Naive thymus-derived CD8-positive, alpha-beta T cell (primary cell): ENCODE measurements around the gene PJA1. TPM values are rescaled to one million over a fixed set of nuclear protein-coding genes. Genes with fewer than 3 reads are reported as not detected.

Experiments
- ATAC-seq, 2 donors: fragments of 150-1000 bp; cut with Tn5 transposase in 1 of 2; sonication (Bioruptor Pico), chemical (Tn5 transposase) in 1 of 2; 1 replicate in 1 of 2; 2 replicates in 1 of 2; pipeline ENCODE4 v1.10.0; 2021; ENCODE audit warnings: mild to moderate bottlenecking in 2 of 2, moderate library complexity in 2 of 2
- POLR2A ChIA-PET: fragments of 350-600 bp; sonication (Branson Sonifier 250); formaldehyde crosslinking; loops from one replicate; lab custom pipeline; 2021; ENCODE audit warnings: antibody characterized with exemption; lab: Charles Lee
- DNase-seq, 10 donors: peaks; one replicate each; pipeline versions ENCODE4 v3.0.0 to v3.0.0-alpha.2; 2020 to 2022
- H3K27ac Mint-ChIP-seq, 10 donors: one replicate each; pipeline ENCODE4 v1.8.0; 2020 to 2022; ENCODE audit warnings: mild to moderate bottlenecking in 10 of 10, mixed read lengths in 10 of 10, moderate library complexity in 4 of 10, inconsistent platforms in 1 of 10
- H3K27me3 Mint-ChIP-seq, 5 donors: one replicate each; pipeline ENCODE4 v1.8.0; 2021 to 2022; ENCODE audit warnings: mixed read lengths in 5 of 5
- H3K36me3 Mint-ChIP-seq, 3 donors: one replicate each; pipeline ENCODE4 v1.8.0; 2020 to 2022; ENCODE audit warnings: mixed read lengths in 3 of 3, mild to moderate bottlenecking in 2 of 3, inconsistent platforms in 1 of 3
- H3K4me1 Mint-ChIP-seq, 4 donors: one replicate each; pipeline ENCODE4 v1.8.0; 2021 to 2022; ENCODE audit warnings: mixed read lengths in 4 of 4
- H3K4me3 Mint-ChIP-seq, 10 donors: one replicate each; pipeline ENCODE4 v1.8.0; 2020 to 2022; ENCODE audit warnings: mild to moderate bottlenecking in 10 of 10, mixed read lengths in 10 of 10, moderate library complexity in 6 of 10, inconsistent platforms in 1 of 10
- H3K9me3 Mint-ChIP-seq, 9 donors: one replicate each; pipeline ENCODE4 v1.8.0; 2020 to 2022; ENCODE audit warnings: mixed read lengths in 9 of 9, mild to moderate bottlenecking in 3 of 9, inconsistent platforms in 1 of 9, moderate library complexity in 1 of 9
- polyA plus RNA-seq, 3 donors: library from polyadenylated mRNA; unstranded; fragments of 300-500 nt; fragmentation: Illumina TruSeq; gene quantifications; one replicate each; pipeline ENCODE4 v1.2.3, GENCODE V29; 2021
- total RNA-seq, 8 experiments: library from RNA in 2 of 8; stranded (reverse) in 2 of 8; gene quantifications; one replicate each; pipeline ENCODE4 v1.2.3 and lab custom pipeline; 2021 to 2026

Gene PJA1
- total and polyA plus RNA-seq, 5 experiments from 2014 or later: 29.3 to 62.5 (median 38.5) TPM

DNA sequence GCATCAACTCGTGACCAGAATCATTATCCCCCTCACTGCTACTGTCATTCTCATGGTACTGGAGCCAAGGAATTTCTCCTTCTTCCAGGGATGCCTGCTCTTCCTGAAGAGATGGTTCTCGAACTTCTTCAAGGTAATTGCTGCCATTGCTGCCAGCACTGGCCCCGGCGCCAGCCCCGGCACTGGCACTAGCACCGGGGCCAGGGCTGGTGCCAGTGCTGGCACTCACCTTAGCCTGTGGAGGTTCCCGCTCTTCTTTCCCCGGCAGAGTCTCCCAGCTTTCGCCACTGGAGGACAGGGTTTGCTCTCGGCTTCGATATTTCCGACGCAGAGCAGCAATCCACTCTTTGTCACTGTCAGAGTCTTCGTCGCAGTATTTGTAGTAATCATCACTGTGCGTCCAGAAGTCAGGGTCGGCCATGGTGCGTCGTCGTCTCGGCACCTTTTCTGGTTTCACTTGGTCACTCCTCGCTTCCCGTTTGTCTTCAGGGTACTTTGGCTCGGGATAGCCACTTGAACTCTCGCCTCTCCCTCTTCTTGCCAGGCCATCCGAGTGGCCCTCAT is 3.4 kb downstream of the PJA1 start:
- Mint-ChIP-seq H3K4me3 (peak overlapping the region in 3 of 10 donors; percentile 71 to 86 (median 80)), H3K27me3 (no peaks in the 10 kb centered on the region), H3K4me1 (peaks cover 18 to 47% (median 35%) of the 10 kb centered on the region in 4 donors), H3K36me3 (peaks cover 0 to 21% (median 0%) of the 10 kb centered on the region in 3 donors), H3K9me3 (no peaks in the 10 kb centered on the region), H3K27ac (peak overlapping the region in 9 of 10 donors; percentile 59 to 94 (median 85))
- no peak for ATAC-seq
- POLR2A ChIA-PET: no interaction called here
- DNase-seq: no peak

DNA sequence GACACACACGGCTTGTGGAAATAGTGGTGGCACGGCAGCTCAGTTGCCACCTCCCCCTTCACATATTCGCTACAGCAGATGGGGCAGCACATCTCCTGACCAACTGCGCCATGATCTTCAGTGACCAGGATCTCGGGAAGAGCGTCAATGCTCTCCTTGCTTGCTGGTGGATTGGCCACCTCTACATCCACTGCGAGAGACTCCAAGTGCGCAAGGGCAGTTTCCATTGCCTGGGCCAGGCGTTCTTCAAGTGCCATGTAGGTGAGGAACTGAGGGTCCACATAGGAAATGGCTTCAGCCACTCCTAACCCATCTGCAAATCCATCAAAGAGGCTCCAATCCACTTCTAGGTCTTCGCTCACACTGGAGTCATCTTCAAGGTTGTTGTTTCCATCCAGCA is 3.9 kb downstream of the PJA1 start:
- Mint-ChIP-seq H3K9me3 (no peaks in the 10 kb centered on the region), H3K4me1 (peaks cover 18 to 47% (median 35%) of the 10 kb centered on the region in 4 donors), H3K4me3 (no peak overlapping the region), H3K27me3 (no peaks in the 10 kb centered on the region), H3K27ac (peak overlapping the region in 4 of 10 donors; percentile 9 to 41 (median 30)), H3K36me3 (peaks cover 0 to 21% (median 0%) of the 10 kb centered on the region in 3 donors)
- ATAC-seq (no peak), DNase-seq (no peak)
- POLR2A ChIA-PET: no interaction called here

DNA sequence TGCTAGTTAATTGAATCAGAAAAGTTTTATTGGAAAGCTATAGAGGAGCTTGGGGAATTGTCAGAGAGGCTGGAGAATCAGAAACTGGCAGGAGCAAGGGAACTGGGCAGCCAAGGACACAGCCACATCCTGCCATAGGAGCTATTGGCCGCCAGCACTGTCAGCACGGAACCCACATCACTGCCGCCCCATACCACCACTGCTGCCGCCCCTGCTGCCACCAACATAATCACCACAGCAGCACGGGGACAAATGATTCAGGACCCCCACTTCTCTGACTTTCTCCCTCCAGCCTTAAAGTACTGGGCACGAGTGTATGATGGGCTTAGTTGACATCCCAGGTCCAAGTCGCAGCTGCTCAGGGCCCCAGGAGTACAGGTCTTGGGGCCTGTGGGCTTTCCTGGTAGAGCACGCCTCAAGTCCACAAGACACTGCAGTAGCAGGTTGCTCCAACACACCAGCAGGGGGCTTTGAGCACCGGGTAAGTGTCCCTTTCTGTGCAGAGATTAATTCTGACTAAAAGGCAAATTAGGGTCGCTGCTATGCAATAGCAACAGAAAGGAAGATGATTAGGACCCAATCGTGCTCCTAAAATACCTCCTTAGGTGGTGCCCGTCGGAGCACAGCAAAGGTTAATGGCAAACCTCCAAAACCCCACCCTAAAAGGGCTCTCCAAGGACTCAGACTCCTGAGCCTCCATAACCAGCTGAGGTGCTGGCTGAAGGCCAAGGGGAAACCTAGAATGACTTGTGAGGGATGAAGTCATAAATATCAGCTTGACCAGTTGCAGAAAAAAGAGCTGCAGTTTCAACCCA is 6.9 kb downstream of the PJA1 start:
- POLR2A ChIA-PET: no interaction called here
- peak in 9 of 10 donors; percentile 1 to 66 (median 20) for DNase-seq
- H3K27me3 Mint-ChIP-seq: no peaks in the 10 kb centered on the region
- peaks cover 8 to 38% (median 23%) of the 10 kb centered on the region in 4 donors for H3K4me1 Mint-ChIP-seq
- H3K27ac Mint-ChIP-seq: no peak overlapping the region
- peaks cover 0 to 21% (median 0%) of the 10 kb centered on the region in 3 donors for H3K36me3 Mint-ChIP-seq
- ATAC-seq: peak; percentile 65 to 74
- H3K4me3 Mint-ChIP-seq: no peak overlapping the region
- no peaks in the 10 kb centered on the region for H3K9me3 Mint-ChIP-seq

DNA sequence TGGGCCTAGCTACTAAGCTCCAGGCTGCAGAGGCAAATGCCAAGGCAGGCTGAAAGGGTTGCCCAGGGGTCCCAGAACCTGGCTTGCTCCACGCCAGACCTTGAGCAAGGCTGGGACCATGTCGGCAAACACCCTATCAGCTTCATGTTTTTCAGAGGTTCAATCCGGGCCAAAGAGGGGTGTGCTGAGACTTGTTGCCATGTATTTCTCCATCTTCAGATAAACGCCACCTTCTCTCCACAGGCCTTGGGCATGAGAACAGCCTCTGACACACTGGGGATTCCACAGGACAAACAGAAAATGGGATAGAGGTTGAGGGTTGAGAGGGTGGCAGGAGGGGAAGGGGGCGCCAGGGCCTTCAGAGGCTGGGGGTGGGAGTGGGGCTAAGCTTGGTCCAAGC is 8.6 kb downstream of the PJA1 start:
- no peaks in the 10 kb centered on the region for H3K9me3 Mint-ChIP-seq
- DNase-seq (no peak), ATAC-seq (no peak)
- H3K27me3 Mint-ChIP-seq: no peaks in the 10 kb centered on the region
- H3K27ac Mint-ChIP-seq: no peak overlapping the region
- peaks cover 0 to 20% (median 6%) of the 10 kb centered on the region in 4 donors for H3K4me1 Mint-ChIP-seq
- POLR2A ChIA-PET: no interaction called here
- no peak overlapping the region for H3K4me3 Mint-ChIP-seq
- H3K36me3 Mint-ChIP-seq: peaks cover 0 to 10% (median 0%) of the 10 kb centered on the region in 3 donors

DNA sequence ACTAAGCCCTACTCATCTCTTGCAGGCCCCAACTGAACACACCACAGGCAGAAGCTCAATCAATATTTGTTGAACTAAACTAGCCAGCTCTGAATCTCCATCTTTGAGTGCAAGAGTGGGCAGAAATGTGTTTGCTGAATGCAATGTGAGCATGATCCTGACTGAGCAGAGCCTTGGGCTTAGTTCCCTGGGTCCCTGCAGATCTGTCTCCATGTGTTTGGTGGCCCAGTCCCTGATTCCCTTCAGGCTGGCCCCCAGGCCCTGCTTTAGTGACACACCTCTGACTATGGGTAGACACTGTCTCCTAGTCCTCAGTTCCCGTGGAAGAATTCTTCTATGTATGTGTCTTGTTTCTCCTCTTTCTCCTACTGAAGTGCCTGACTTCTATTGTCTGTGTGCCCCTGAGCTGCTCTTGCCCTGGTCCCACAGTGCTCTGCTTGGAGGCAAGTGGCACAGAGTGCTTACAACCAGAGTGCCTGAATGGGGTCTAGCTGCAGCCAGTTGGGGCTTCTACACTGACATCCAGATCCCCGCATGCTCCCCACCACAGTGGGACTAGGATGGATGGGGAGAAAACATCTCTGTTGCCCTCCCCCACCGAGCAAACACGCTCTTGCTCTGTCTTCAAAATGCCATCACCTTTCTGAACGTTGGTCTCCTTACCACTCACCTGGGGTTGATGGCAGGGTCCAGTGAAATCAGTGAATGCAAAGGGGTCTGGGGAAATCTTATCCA is 9.3 kb downstream of the PJA1 start:
- DNase-seq (no peak), ATAC-seq (no peak)
- Mint-ChIP-seq H3K36me3 (peaks cover 0 to 4% (median 0%) of the 10 kb centered on the region in 3 donors), H3K9me3 (no peaks in the 10 kb centered on the region), H3K27me3 (peaks cover 0 to 2% (median 0%) of the 10 kb centered on the region in 5 donors), H3K4me3 (no peak overlapping the region), H3K27ac (peak overlapping the region in 3 of 10 donors; percentile 22 to 78 (median 57)), H3K4me1 (peaks cover 0 to 14% (median 5%) of the 10 kb centered on the region in 4 donors)
- POLR2A ChIA-PET: no interaction called here

DNA sequence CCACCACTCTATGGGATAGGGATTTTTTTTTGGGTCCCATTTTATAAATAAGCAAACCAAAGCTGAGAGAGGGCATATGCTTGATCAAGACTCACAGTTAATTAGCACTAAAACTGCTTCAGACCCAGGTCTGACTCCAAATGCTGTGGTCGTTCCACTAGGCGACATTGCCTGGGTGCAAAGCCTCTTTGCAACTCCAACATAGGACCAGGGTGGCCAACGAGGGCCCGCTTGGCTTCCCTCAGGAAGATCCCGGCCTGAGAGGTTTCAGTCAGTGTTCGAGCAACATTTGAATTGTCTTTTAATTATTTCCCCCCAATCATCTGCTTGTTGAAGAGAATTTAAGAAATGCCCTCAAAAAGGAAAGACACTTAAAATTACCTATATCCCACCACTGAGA is 11.2 kb downstream of the PJA1 start:
- peaks cover 0 to 2% (median 0%) of the 10 kb centered on the region in 9 donors for H3K9me3 Mint-ChIP-seq
- no peak for DNase-seq
- POLR2A ChIA-PET: no interaction called here
- no peaks in the 10 kb centered on the region for H3K36me3 Mint-ChIP-seq
- peaks cover 0 to 2% (median 0%) of the 10 kb centered on the region in 5 donors for H3K27me3 Mint-ChIP-seq
- H3K4me3 Mint-ChIP-seq: no peak overlapping the region
- H3K4me1 Mint-ChIP-seq: peaks cover 0 to 5% (median 1%) of the 10 kb centered on the region in 4 donors
- H3K27ac Mint-ChIP-seq: no peak overlapping the region
- no peak for ATAC-seq

DNA sequence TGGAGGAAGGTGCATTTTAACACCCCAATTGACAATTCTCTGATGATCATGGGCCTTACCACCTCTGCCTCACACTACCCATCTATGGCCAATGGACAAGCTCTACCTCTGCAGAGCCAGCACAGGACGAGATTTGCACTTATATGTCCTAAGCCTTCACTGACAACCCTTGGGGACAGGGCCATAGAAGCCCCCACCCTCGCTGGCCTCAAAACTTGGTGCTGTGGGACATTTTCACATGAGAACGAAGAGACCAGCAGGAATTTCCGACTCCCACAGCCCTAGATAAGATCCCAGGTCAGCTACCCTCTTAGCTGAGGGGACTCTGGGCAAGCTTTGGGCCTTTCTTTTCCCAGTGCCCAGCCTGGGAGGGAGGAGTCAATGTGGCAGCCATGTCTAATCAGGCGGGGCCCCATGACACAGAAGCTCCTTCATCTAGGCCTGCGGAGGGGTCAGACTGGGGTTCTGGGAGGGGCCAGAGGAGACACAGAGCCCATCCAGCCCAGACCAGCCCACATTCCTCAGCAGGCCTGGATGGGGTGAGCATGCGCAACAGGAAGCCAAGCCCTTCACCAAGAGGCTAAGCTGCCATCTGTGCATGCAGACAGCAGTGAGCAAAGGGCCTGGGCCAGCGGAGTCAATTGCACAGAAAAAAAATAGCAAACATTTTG is 12.1 kb downstream of the PJA1 start:
- peaks cover 0 to 2% (median 0%) of the 10 kb centered on the region in 9 donors for H3K9me3 Mint-ChIP-seq
- peaks cover 0 to 1% (median 0%) of the 10 kb centered on the region in 4 donors for H3K4me1 Mint-ChIP-seq
- H3K4me3 Mint-ChIP-seq: no peak overlapping the region
- H3K36me3 Mint-ChIP-seq: no peaks in the 10 kb centered on the region
- no peak overlapping the region for H3K27ac Mint-ChIP-seq
- ATAC-seq: no peak
- H3K27me3 Mint-ChIP-seq: peaks cover 0 to 4% (median 0%) of the 10 kb centered on the region in 5 donors
- POLR2A ChIA-PET: no interaction called here
- DNase-seq: no peak

DNA sequence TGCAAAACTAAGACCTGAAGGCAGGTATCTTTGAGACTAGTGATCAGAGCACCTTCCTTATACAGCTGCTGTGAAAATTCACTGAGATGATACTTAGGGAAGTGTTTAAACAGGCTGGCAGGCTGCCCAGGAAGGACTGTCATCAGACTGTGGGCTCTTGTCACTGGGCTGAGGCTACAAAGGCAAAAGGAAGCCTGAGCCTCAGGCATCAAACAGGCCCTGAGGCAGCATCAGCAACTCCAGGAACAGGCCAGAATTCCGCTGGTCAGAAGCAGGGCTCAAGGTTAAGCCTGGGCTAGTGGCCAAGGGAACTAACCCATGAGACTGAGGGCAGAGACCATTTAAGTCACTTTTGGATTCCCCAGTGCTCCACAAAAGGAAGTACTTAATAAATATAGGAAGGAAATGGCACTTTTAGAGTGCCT is 12.8 kb downstream of the PJA1 start:
- ATAC-seq (no peak), DNase-seq (no peak)
- Mint-ChIP-seq H3K4me3 (no peak overlapping the region), H3K9me3 (peaks cover 0 to 2% (median 0%) of the 10 kb centered on the region in 9 donors), H3K27ac (no peak overlapping the region), H3K36me3 (no peaks in the 10 kb centered on the region), H3K4me1 (peaks cover 0 to 1% (median 0%) of the 10 kb centered on the region in 4 donors), H3K27me3 (peaks cover 0 to 5% (median 0%) of the 10 kb centered on the region in 5 donors)
- POLR2A ChIA-PET: no interaction called here

DNA sequence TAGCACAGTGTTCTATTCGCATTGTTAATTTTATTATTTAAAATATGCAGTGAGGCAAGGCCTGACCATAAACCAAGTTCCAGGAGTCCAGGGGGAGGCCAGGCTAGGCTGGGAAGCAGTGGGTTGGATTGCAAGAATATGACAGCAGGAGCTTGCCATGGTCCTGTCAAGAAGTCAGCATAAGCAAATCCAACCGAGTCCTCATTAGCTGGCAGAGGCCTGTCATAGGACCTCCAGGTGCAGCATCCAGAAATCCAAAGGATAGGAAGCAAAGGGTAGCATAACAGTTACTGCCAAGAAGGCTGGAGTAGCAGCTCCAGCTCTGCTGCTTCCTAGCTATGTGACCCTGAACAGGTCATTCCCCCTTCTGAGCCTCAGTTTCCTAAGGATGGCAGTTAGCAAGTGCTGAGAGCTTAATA is 13.4 kb downstream of the PJA1 start:
- Mint-ChIP-seq H3K27ac (no peak overlapping the region), H3K4me3 (no peak overlapping the region), H3K9me3 (peaks cover 0 to 2% (median 0%) of the 10 kb centered on the region in 9 donors), H3K36me3 (no peaks in the 10 kb centered on the region), H3K4me1 (peaks cover 0 to 1% (median 0%) of the 10 kb centered on the region in 4 donors), H3K27me3 (peaks cover 0 to 5% (median 0%) of the 10 kb centered on the region in 5 donors)
- DNase-seq: no peak
- POLR2A ChIA-PET: no interaction called here
- ATAC-seq: no peak

DNA sequence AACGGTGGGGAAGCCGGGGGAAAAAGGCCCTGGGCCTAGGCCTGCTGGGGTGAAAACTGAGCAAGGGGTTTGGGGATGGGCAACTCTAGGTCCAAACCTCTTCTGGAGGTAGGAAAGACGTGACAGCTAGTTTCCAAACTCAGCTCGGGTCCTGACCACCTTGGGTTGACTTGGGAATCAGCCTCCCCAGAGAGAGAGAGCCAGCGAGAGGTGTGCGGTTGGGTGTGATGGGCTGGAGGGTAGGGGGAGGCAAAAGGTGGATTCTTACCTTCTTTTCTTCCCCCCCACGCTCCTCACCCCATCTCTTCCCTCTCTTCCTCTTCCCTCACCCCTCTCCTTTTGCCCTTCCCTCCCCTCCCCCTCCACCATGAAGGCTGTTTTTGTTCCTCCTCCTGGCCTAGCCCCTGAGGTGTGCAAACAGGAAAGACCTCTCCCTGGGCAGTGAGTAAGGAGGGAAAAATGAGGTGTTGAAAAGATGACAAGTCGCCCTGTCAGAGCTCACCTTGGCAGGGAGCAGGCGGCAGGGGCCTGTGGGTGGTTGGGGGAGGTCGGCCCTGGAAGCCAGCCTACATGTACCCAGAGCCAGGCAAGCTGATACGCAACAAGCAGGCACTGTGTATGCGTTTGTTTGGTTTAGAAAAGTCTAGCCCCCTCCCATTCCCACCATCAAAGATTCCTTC is 14.8 kb downstream of the PJA1 start:
- peak overlapping the region in 1 of 10 donors; percentile 76 for H3K4me3 Mint-ChIP-seq
- POLR2A ChIA-PET: no interaction called here
- H3K4me1 Mint-ChIP-seq: peaks cover 0 to 1% (median 0%) of the 10 kb centered on the region in 4 donors
- peaks cover 0 to 2% (median 0%) of the 10 kb centered on the region in 9 donors for H3K9me3 Mint-ChIP-seq
- DNase-seq (no peak), ATAC-seq (no peak)
- peaks cover 0 to 5% (median 0%) of the 10 kb centered on the region in 5 donors for H3K27me3 Mint-ChIP-seq
- no peaks in the 10 kb centered on the region for H3K36me3 Mint-ChIP-seq
- H3K27ac Mint-ChIP-seq: peak overlapping the region in 1 of 10 donors; percentile 56

DNA sequence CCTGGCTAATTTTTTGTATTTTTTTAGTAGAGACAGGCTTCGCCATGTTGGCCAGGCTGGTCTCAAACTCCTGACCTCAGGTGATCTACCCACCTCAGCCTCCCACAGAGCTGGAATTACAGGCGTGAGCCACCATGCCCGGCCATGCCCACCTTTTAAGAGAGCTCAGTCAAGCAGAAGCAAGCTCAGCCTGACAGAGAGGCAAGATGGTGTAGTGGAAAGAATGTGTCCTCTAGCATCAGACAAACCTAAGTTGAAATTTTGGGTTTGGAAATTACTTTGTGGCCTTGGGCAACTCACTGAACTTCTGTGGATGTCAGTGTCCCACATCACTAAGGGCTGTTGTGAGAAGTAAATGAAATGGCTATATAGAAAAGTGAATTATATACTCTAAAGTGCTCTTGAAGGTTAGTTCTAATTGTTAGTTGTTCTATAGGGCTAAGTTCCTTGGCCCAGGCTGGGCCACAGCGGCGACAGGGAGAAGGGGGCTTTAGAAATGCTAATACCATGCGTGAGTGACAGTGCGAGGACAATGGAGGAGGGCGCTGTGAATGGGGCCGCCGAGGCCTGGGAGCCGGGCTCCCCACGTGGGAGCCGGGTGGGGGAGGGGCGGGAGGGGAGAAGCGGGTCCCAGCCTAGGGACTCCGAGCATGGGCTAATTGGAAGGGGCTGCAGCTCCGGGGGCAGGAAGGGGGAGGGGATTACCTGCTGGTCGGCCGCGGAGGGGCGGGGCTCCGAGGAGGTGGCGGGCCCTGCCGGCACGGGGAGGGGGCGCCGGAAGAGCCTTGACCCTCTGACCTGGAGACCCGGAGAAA is 15.6 kb downstream of the PJA1 start:
- DNase-seq (no peak), ATAC-seq (no peak)
- POLR2A ChIA-PET: no interaction called here
- H3K27me3 Mint-ChIP-seq: peaks cover 0 to 5% (median 0%) of the 10 kb centered on the region in 5 donors
- no peaks in the 10 kb centered on the region for H3K36me3 Mint-ChIP-seq
- peaks cover 0 to 2% (median 0%) of the 10 kb centered on the region in 9 donors for H3K9me3 Mint-ChIP-seq
- no peak overlapping the region for H3K4me3 Mint-ChIP-seq
- H3K4me1 Mint-ChIP-seq: peaks cover 0 to 1% (median 0%) of the 10 kb centered on the region in 4 donors
- no peak overlapping the region for H3K27ac Mint-ChIP-seq
